Fibroblast of villous mesenchyme (primary cell): Measurements from ENCODE around the gene BMF. TPM values are rescaled to one million over a fixed set of nuclear protein-coding genes. Genes with fewer than 3 reads are reported as not detected.
A peak's percentile ranks its signal among the peaks of the same experiment; 100 is the strongest.

ENCODE experiments used
- DNase-seq: peaks from one replicate; pipeline ENCODE4 v3.0.0-alpha.2; 2010; ENCODE audit warnings: low read depth
- H3K4me3 ChIP-seq: 2 replicates; pipeline ENCODE4 v1.5.1; 2011; ENCODE audit warnings: low read depth, mild to moderate bottlenecking, low read length
- total RNA-seq: library from RNA; depleted of rRNA; stranded (reverse); fragments of >200 nt; gene quantifications from 2 replicates; pipeline ENCODE4 v1.2.3, GENCODE V29; 2012
- TF ChIP-seq, protein P1 (sequence below): IDR thresholded peaks from 2 replicates; pipeline ENCODE4 v1.5.1; 2012; ENCODE audit warnings: low read depth, mild to moderate bottlenecking, low read length; ENCODE audit not compliant: insufficient read depth

BMF gene
- total RNA-seq, 1 donor, result 0.86 TPM

- TF ChIP-seq, protein P1, sequence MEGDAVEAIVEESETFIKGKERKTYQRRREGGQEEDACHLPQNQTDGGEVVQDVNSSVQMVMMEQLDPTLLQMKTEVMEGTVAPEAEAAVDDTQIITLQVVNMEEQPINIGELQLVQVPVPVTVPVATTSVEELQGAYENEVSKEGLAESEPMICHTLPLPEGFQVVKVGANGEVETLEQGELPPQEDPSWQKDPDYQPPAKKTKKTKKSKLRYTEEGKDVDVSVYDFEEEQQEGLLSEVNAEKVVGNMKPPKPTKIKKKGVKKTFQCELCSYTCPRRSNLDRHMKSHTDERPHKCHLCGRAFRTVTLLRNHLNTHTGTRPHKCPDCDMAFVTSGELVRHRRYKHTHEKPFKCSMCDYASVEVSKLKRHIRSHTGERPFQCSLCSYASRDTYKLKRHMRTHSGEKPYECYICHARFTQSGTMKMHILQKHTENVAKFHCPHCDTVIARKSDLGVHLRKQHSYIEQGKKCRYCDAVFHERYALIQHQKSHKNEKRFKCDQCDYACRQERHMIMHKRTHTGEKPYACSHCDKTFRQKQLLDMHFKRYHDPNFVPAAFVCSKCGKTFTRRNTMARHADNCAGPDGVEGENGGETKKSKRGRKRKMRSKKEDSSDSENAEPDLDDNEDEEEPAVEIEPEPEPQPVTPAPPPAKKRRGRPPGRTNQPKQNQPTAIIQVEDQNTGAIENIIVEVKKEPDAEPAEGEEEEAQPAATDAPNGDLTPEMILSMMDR, result no peak
- DNase-seq, result no peak
- no peak overlapping the region for H3K4me3 ChIP-seq
Observed at GRCh38 chr15:40103864-40104271, 4.8 kb downstream of the BMF start.

GRCh38 chr15:40102897-40103858 lies 5.5 kb downstream of the BMF start:
- TF ChIP-seq, protein P1, result no peak
- DNase-seq, result peak; percentile 92
- H3K4me3 ChIP-seq, result peak overlapping the region; percentile 4

DNA sequence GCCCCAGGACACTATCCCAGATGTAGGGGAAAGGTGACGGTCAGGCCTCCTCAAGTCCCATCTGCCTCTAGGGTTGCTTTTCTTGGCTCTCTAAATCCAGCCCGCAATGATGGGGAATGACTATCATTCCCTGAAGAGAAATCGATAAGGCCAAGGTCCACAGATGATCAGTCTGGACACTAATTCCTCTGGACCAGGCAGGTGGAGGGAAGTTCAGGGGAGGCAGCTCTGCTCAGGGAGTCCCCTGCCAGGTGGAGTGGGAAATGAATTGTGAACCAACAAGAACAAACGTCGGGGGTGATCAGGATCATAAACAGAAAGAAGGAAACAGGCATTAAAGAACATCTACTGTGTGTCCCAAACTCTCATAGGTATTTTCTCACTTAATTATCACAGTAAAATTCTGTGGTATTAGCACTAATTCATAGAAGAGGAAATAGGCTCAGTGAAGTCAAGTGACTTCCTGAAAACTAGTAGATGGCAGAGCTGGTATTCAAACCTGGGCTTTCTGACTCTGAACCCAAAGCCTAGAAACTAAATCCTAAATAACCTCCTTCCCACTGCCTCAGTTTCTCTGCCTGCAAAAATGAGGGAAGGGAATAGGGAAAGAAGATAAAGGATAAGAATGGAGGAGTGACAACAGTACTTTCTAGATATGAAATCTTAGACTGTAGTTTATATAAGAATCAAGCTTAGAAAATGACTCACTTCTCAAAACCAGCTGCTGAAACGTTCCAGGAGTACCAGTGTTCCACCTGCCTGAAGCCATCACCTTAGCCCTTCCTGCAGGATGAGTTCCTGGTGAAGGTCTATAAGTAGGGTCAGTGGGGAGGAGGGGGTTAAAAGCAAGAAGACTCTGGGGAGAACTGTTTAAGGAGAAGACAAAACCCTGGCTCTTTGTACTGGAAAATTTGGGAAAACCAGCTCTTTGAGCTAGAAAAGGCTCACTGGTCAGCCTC lies 7.5 kb downstream of the BMF start:
- TF ChIP-seq, protein P1, result no peak
- no peak overlapping the region for H3K4me3 ChIP-seq
- DNase-seq, result no peak

DNA sequence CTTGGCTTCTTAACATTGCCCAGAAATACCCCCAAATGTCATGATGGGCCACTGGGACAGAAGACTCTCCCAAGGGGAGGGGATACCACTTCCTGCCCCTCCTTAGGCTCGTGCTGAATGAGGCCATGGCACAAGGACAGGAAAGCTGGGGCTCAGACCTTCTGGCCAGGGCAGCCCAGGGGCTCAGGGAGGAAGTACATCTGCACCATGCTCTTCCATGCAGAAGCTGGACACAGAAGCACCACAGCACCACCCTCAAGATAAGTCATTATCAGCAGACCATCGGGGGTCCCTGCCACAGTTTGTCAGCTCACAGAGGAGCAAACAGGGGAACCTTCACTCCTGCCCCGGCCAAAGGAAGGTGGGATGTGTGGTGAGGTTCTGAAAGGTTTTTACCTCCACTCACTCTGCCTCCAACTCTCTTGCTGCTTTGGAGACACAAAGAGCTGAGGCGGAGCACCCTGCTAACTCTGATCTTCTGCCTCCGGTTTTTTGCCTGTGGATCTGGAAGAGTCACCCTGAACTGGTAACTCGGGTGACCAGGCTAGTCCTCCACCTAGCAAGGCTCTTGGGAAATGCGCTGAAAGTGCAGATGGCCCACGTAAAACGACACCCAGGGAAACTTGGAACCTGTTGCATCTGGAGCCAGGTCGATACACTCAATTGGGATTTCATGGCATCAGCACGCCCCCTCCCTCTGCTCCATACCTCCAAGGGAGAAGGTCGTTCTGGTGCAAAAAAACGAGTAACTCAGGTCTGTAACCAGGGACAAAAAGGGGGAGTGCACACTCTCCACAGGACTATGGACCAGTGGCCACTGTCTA lies 8.3 kb downstream of the BMF start:
- no peak overlapping the region for H3K4me3 ChIP-seq
- DNase-seq, result no peak
- TF ChIP-seq, protein P1, result no peak

DNA sequence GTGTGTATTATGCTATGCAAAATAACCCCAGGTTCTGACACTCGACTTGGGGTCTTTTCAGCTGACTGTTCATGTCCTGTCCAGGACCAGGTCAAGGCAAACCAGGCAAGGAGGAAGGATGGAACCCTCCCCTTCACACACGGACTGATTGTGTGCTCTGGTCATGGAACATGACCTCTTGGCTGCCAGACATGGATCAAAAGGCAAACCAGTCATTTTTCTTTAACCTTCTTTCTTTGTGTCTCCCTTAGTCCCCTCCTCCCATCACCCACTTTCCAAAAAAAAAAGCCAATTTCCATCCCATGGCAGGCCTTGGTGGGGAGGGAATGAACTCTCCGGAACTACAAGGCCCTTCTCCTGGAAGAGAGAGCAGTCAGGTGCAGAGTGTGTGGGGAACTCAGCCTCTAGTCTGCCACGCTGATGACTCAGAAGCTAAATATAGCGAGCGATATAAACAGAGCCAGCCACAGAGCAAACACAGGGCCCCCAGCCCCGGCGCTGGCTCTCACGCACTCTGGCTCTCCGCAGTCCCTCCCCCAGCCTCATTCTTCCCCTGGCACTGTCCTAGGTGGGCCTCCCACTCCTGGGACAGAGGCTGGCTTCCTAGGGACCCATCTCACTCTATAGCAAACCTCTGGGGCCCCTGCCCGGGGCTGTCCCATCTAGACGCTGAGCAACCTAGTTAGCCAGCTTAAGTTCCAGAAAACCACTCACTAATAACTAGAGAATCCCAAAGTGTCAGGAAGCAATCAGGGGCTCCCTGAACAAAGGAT lies 10.0 kb downstream of the BMF start:
- no peak overlapping the region for H3K4me3 ChIP-seq
- peak; percentile 97 for DNase-seq
- TF ChIP-seq, protein P1, result no peak
